Activated CD8-positive, alpha-beta memory T cell treated with anti-CD3 and anti-CD28 coated beads for 36 hours (primary cell): Measurements from ENCODE around the gene TUBA1A. TPM values are rescaled to one million over a fixed set of nuclear protein-coding genes. Genes with fewer than 3 reads are reported as not detected.
"Not testable (repeated sequence)": the region's sequence is repeated elsewhere in the genome, so short reads cannot be mapped to it uniquely, and the experiment has no call there.

Experiments used
- CTCF ChIA-PET: fragments of 350-600 bp; sonication (Branson Sonifier 250); formaldehyde crosslinking; loops from one replicate; lab custom pipeline; 2021; ENCODE audit warnings: antibody characterized with exemption; lab: Charles Lee
- POLR2A ChIA-PET: fragments of 350-600 bp; sonication (Branson Sonifier 250); formaldehyde crosslinking; loops from one replicate; lab custom pipeline; 2021; ENCODE audit warnings: antibody characterized with exemption; lab: Charles Lee
- total RNA-seq, 2 experiments: library from RNA; stranded (reverse); gene quantifications; one replicate each; pipeline ENCODE4 v1.2.3, GENCODE V29; 2021

TUBA1A gene
- total RNA-seq, 2 experiments from 2014 or later, result 58.9 to 61.1 TPM

DNA sequence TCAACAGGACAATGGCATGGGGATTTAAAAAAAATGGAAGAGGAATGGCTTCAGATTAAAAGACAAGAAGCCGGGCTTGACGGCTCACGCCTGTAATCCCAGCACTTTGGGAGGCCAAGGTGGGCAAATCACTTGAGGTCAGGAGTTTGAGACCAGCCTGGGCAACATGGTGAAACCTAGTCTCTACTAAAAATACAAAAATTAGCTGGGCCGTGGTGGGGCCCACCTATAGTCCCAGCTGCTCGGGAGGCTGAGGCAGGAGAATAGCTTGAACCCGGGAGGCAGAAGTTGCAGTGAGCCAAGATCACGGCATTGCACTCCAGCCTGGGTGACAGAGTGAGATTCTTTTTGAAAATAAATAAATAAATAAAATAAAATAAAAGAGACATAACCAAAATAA lies 21.8 kb upstream of the TUBA1A start:
- CTCF ChIA-PET, POLR2A ChIA-PET: not testable (repeated sequence)

DNA sequence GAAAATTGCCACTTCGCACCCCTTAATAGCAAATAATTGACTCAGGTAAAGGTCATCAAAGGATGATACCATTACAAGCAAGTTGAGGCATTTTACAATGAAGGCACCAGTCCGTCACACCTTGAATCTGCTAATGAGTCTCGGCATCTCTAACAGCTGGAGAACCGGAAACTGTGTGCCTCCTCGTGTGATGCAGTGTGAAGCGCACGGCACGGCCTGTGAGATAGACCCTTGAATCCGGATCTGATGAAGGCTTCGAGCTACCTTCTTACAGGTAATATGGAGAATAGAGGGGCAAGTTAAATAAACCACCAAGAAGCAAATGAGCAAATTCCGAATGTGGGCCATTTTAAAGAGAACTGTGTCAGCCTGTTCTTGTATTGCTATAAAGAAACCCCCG lies 19.8 kb upstream of the TUBA1A start:
- ChIA-PET CTCF (no interaction called here), POLR2A (no interaction called here)

DNA sequence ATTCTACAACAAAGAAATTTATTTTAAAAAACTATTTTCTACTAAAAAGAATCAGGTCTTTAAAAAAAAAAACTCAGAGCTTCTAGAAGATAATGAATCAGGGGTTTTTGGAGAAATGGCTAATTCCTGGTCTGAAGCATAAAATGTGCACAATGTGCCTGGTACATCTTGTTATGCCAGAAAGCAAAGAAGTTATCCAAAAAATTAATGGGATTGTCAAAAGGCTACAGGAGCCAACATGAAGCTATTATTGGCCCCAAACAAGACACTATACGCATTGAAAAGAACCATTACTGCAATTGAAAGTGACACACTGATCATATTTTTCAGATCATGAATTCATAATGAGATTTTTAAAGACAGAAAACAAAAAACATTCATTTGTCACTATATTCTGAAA lies 19.3 kb upstream of the TUBA1A start:
- POLR2A ChIA-PET, result no interaction called here
- CTCF ChIA-PET, result no interaction called here

DNA sequence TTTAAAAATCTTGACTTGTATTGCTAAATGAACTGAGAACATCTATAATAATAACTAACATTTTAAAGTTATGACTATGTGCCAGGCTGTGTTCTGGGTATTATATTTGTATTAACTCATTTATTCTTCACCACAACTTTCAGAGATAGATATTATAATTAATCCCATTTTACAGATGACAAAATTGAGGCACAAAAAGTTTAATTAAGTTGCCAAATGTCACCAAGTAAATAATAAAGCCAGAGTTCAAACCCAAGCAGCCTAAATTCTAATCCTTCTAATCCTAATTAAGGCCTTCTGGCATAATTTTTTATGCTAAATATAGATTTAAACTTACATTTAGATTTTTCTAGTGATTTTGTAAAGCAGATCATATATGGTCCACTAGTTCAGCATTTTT lies 17.5 kb upstream of the TUBA1A start:
- ChIA-PET POLR2A (no interaction called here), CTCF (no interaction called here)

DNA sequence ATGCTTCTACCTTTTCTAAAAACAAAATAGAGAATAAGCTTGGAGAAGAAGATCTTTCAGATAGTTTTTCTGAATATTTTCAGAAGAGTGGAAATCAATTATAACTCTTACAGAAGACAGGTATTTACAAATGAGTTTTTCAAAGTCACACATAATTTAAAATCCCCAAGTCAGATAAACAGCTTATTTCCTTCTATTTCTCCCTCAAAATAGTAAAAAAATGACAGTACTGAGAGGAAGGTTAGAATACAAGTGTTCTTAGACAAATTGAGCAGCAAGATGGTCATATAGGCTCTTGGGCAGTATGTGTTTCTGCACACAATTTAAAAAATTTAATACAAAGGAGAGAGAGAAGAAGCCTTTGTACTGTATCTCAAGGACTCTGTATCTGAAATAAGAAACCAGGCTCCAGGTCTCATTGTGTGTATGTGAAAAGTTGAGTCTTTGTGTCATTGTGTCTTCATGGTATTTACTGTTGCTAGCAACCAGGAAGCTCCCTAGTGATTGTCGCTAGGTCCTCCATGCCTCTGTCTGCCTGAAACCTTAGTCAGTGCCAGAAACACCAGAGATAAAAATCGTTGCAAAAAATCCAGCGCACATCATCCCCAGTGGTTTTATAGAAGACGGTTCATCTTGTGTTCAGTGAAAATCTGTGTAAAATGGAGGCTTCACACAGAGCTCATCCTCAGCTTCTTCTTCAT lies 12.9 kb upstream of the TUBA1A start:
- CTCF ChIA-PET, result interaction anchor here (1.6 kb wide), 1 partner anchor 13 kb away, joined by 4 read pairs; the partner anchor contains the start of gene TUBA1A
- POLR2A ChIA-PET, result interaction anchor here (0.7 kb wide), 1 partner anchor 70 kb away, joined by 3 read pairs; the partner anchor contains the start of gene TUBA1B

DNA sequence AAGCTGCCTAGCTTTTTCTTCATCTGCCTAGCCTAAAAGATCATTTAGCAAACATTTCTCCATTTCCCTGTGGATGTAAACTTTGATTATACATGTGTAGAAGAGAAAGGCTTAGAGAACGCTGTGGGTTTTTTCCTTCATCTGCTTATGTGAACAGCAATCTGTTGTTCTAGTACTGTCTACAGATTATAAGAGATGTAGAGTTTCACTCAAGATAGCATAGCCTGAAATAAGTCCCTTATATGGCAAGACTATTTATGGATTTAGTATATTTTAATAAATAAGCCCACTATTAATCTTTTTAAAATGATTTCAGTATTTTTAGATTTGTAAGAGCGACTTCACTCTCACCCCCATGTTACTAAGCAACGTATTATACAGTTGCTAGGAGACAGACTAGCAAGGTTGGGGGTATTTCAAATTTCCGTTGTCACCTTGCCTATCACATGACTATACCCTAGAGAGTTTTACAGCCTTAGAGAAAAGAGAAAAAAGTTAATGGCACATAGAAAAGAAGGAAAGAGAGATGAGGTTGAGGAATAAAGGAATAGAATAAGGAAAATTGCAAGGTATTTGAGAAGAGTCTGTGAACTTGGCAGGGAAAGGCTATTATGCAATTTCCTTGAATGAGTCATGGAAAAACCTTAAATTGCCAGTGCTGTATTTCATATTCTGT lies 12.2 kb upstream of the TUBA1A start:
- ChIA-PET POLR2A (interaction anchor here (0.7 kb wide), 1 partner anchor 70 kb away, joined by 3 read pairs; the partner anchor contains the start of gene TUBA1B), CTCF (interaction anchor here (1.6 kb wide), 1 partner anchor 12 kb away, joined by 4 read pairs; the partner anchor contains the start of gene TUBA1A)

DNA sequence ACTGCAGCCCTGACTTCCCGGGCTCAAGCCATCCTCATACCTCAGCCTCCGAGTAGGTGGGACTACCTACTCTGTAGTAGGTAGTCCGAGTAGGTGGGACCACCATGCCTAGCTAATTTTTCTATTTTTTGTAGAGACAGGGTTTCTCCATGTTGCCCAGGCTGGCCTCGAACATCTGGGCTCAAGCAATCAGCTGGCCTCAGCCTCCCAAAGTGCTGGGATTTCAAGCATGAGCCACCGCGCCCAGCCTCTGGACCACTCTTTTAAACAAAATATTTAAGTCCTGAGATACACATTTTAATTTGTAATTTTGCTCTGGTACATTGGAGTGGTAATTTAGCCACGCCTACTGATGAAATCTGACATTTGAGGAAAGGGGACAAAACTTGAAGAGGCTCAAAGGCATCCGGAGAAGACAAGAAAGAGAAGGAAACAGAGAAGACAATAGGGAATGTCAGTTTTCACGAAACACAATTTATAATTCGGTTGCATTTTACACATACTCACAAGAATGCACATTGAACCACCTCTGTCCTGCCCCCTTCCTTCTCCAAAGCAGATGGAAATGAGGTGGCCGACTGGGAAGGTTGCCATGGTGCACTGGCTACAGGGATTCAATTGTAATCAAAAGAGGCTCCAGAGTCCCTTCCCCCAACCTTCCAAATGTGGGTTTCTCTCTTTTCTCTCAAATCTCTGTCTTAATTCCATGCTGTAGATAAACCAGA lies 9.7 kb upstream of the TUBA1A start:
- POLR2A ChIA-PET, result no interaction called here

DNA sequence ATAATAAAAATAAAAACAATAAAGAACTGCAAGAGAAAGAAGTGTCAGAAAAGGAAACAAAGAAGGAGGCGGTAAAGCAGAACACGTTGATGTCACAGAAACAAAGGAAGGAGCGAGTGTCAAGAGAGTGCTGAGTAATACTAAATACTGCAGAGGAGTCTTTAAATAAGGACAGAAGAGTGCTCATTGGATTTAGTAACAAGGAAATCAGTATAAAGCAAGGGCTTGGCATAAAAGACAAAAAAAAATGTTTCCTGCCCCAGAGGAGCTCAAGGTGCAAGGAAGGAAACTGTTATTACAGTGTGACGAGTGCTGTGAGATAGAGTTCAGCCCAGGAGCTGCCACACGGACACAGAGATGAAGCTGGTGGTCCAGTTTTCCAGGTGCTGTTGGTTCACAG lies 8.4 kb upstream of the TUBA1A start:
- ChIA-PET POLR2A (interaction anchor here (1.5 kb wide), 1 partner anchor 67 kb away, joined by 3 read pairs; the partner anchor contains the start of gene TUBA1B), CTCF (interaction anchor here (0.6 kb wide), 1 partner anchor 306 kb away, joined by 3 read pairs; no protein-coding TSS in a partner anchor)

More for the DNA sequence above, 9.7 kb upstream of the TUBA1A start:
- CTCF ChIA-PET, result interaction anchor here (0.6 kb wide), 1 partner anchor 163 kb away, joined by 3 read pairs; no protein-coding TSS in a partner anchor

DNA sequence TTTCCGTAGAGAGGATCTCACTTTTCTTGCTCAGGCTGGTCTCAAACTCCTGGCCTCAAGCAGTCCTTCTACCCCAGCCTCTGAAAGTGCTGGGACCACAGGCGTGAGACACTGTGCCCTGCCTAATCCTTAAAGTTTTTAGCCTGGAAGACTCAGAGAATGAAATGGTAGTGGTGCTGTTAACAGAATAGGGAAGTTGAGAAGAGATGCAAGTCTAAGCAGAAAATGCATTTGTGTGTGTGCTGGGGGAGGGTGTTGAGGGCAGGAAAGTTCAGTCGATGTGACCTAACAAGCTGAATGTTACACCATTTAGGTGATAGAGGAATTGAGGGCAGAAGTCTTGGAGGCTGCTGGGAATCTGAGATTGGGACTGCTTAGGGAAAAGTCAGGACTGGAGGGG lies 6.9 kb upstream of the TUBA1A start:
- POLR2A ChIA-PET, result no interaction called here

DNA sequence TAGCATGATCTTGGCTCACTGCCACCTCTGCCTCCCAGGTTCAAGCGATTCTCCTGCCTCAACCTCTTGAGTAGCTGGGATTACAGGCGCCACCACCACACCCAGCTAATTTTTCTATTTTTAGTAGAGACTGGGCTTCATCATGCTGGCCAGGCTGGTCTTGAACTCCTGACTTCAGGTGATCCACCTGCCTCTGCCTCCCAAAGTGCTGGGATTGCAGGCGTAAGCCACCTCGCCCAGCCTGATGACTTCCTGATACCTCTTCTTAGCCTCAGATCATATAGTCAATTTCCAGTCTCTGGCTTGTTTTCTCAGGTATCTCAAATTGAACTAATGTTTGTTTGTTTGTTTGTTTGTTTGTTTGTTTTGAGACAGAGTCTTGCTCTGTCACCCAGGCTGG lies 4.9 kb upstream of the TUBA1A start:
- CTCF ChIA-PET, result not testable (repeated sequence)

More for the DNA sequence above, 6.9 kb upstream of the TUBA1A start:
- CTCF ChIA-PET, result no interaction called here

DNA sequence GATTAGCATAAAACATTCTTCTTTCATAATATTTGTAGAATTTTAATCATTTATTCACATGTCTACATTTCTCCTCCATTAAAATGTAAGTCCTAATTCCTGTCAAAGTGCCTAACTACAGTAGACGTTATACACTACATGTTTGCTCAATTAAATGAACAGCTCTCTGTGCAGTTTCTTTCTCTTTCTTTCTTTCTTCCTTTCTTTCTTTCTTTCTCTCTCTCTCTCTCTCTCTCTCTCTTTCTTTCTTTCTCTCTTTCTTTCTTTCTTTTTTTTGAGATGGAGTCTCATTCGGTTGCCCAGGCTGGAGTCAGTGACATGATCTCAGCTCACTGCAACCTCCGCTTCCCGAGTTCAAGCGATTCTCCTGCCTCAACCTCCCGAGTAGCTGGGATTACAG lies 2.6 kb upstream of the TUBA1A start:
- CTCF ChIA-PET, result not testable (repeated sequence)
- POLR2A ChIA-PET, result interaction anchor here (0.6 kb wide), 1 partner anchor 443 kb away, joined by 3 read pairs; no protein-coding TSS in a partner anchor

More for the DNA sequence above, 4.9 kb upstream of the TUBA1A start:
- POLR2A ChIA-PET, result not testable (repeated sequence)

DNA sequence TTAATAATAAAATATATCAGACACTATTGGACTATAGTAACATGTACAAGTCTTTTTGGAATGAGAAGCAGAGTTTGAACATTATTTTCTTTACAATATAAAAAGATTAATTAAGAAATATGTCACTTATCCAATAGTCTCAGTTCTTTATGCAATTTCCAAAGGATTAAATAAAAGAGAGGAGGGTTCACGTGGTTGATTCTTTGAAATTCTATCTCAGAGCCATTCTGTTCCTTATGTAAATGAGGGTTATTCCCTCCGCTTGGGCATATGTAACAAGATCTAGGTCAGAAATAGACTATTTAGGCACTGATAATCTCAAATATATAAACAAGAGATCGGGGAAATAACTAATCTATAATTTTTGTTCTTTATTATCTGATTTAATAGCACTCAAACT lies 2.1 kb upstream of the TUBA1A start:
- ChIA-PET CTCF (no interaction called here), POLR2A (interaction anchor here (0.6 kb wide), 1 partner anchor 444 kb away, joined by 3 read pairs; no protein-coding TSS in a partner anchor)

DNA sequence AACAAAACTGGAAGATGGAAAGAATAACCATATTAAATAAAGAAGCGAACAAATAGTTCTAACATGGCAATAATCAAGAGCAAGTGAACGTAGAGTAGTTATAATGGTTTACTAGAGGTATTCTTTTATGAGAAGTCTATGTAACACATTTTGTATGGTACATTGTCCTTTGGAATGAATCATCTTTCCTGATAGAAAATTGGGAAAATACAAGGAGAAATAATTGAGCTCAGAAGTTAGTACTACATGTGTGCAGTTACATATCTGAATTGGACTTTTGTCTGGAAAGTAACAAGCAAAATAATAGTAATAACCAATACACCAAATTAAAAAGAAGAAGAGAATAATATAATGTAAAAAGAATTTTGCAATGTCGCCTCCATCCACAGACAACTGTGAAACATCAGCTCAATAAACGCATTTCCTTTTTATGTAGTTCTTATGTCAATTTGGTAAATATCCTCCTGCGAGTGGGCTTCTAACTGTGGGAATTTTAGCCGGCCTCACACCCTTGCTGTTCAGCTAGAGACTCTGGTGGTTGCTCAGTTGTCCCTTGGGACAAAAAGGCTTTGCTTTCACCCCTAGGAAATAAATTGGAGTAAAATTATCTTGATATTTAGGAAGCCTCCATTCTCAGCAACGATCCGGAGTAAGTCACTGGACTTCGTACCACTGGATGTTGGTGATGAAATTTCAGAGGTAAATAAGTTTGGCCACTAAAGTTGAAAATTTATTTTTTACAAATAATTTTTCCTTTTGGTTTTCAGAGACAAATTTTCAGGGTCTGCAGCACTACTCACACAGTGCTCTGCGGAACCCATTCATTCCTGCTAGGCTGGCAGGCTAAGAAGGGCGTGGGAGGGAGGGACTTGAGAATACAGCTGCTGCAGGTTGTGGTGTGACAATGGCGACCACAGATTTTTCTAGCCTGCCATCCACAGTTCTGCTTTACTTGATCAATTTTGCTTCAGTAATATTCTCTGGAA lies 1.1 kb upstream of the TUBA1A start:
- CTCF ChIA-PET, result interaction anchor here (0.7 to 3.6 kb wide), 3 partner anchors 12 to 101 kb away, joined by 4 to 23 read pairs (median 4); partner anchors contain the start of gene TUBA1B
- POLR2A ChIA-PET, result interaction anchor here (0.6 to 3.3 kb wide), 2 partner anchors 58 to 265 kb away, joined by 3 to 49 read pairs; partner anchors contain the start of genes FKBP11 and TUBA1B

DNA sequence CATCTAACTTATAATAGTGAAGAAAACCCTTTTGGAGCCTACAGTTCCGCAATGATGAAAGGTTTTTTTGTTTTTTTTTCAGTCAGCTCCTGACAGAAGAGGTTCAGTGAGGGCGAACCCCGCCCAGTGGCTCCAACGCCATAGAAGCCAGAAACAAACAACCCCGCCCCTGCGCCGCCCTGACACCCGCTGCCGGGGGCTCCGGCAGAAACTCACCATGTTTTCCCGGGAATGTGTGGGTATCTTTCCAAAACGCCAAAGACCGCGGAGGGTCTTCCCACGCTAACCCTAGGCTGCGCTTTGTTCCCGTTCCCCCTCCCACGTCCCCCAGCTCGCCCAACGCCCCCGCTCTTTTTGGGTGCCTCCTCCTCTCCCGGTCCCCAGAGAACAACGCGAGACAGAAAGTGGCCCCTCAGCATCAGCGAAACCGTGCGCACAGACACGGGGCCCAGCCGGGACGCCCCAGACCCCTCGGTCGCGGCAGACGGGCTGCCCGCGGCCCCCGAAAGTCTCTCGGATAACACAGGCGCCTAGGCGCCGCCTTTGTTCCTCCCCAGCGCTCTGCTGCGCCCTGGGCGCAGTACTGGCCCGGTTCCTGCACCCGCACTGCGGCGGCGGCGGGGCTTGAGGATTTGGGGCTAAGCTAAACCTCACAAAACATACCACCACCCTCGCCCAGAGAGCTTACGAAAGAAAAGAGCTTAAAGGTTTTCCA lies 522 bp downstream of the TUBA1A start:
- CTCF ChIA-PET, result interaction anchor here (0.7 to 3.6 kb wide), 4 partner anchors 13 to 101 kb away, joined by 4 to 23 read pairs (median 4); partner anchors contain the start of gene TUBA1B
- POLR2A ChIA-PET, result interaction anchor here (0.6 to 3.3 kb wide), 8 partner anchors 23 to 187 kb away, joined by 3 to 49 read pairs (median 4); partner anchors contain the start of genes TUBA1B and TUBA1C

DNA sequence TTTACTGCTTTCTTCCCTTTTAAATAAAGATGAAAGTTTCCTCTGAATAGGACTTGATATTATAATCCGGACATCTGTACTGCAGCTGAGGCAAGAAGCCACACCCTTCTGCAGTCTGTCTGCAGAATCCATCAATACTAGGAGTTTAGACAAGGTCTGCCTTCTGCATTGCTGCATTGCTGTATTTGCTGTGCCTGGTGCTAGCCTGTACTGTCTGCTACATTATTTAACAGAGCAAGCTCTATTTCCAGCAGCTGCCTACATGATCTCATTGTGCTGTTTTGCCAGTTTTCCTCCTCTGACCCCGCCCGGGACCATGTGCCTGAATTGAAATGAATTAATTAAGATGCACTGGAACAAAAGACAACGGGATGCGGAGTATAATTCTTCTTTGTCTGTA lies 1.7 kb downstream of the TUBA1A start:
- POLR2A ChIA-PET, result interaction anchor here (3.3 kb wide), 1 partner anchor 56 kb away, joined by 49 read pairs; the partner anchor contains the start of gene TUBA1B
- CTCF ChIA-PET, result interaction anchor here (0.5 to 3.6 kb wide), 3 partner anchors 36 to 56 kb away, joined by 3 to 23 read pairs (median 5); partner anchors contain the start of gene TUBA1B

DNA sequence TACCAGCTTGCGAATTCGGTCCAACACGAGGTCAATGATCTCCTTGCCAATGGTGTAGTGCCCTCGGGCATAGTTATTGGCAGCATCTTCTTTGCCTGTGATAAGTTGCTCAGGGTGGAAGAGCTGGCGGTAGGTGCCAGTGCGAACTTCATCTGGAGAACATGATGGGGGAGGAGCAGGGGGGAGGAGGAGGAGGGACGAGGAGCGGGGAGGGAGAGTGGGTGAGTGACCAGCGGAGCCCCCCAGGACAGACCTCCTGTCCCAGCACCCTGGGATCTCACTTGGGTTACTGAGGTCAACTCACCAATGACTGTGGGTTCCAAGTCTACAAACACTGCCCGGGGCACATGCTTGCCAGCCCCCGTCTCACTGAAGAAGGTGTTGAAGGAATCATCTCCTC lies 2.6 kb downstream of the TUBA1A start:
- CTCF ChIA-PET, POLR2A ChIA-PET: not testable (repeated sequence)

DNA sequence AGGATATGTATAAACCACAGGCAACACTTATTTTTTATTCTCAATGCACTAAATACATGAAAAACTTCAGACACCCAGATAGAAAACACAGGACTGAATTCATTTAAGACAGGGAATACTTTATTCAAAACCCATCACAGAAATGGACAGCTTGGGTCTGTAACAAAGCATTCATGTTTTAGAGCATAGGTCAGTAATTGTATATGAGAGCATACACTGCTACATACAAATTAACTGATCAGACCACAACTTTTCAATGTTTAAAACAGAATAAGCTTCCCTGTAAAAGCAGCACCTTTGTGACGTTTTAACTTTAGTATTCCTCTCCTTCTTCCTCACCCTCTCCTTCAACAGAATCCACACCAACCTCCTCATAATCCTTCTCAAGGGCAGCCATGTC lies 4.2 kb downstream of the TUBA1A start:
- CTCF ChIA-PET, result not testable (repeated sequence)

More for the DNA sequence above, 4.2 kb downstream of the TUBA1A start:
- POLR2A ChIA-PET, result not testable (repeated sequence)
